GM12875 (cell line): ENCODE data around the gene CACNA1F.

Source experiments
- H3K4me3 ChIP-seq: one replicate; pipeline ENCODE4 v1.5.1; 2011; ENCODE audit warnings: low read depth, low read length, control low read depth
- CTCF ChIP-seq: IDR thresholded peaks from 2 replicates; pipeline ENCODE4 v1.5.1; 2011; ENCODE audit warnings: low read depth, mild to moderate bottlenecking, control low read depth, inconsistent platforms, low read length, moderate library complexity, borderline replicate concordance; ENCODE audit not compliant: insufficient read depth

CACNA1F gene

GRCh38 chrX:49272421-49272820, 39.3 kb upstream of the CACNA1F start:
- no peak overlapping the region for H3K4me3 ChIP-seq
- TF ChIP-seq CTCF, result no peak

GRCh38 chrX:49271341-49271740, 38.2 kb upstream of the CACNA1F start:
- H3K4me3 ChIP-seq, result no peak overlapping the region
- no peak for TF ChIP-seq CTCF

- peak overlapping the region; percentile 79 for H3K4me3 ChIP-seq
- TF ChIP-seq CTCF, result no peak
Observed at GRCh38 chrX:49270249-49270921, 37.2 kb upstream of the CACNA1F start.

GRCh38 chrX:49269767-49270248, 36.7 kb upstream of the CACNA1F start, which contains the start of gene PPP1R3F:
Gene PPP1R3F (plus strand): TSS chrX:49269793. CDS start chrX:49269870, 77 bp downstream.
- peak within 1 kb of the TSS; percentile 79 for H3K4me3 ChIP-seq
- no peak for TF ChIP-seq CTCF

GRCh38 chrX:49269010-49269766, 36.0 kb upstream of the CACNA1F start:
- peak overlapping the region; percentile 73 for H3K4me3 ChIP-seq
- TF ChIP-seq CTCF, result no peak

GRCh38 chrX:49268702-49269009, 35.5 kb upstream of the CACNA1F start:
- peak overlapping the region; percentile 69 for H3K4me3 ChIP-seq
- TF ChIP-seq CTCF, result no peak
